ENCODE results near the gene CMSS1.

GRCh38 chr3:100059472-100059871, 241.8 kb downstream of the CMSS1 start:
- TF ChIP-seq ZFP3 (CRISPR knock-in tag; IDR thresholded peaks at IDR 0.05) (no peak), ZNF8 (CRISPR knock-in tag; IDR thresholded peaks at IDR 0.05) (no peak), PPARA (CRISPR knock-in tag; IDR thresholded peaks at IDR 0.05; ENCODE audit: borderline replicate concordance) (no peak), GLIS3 (CRISPR knock-in tag; IDR thresholded peaks at IDR 0.05) (no peak), CSRNP3 (CRISPR knock-in tag; IDR thresholded peaks at IDR 0.05) (no peak), ISL1 (CRISPR knock-in tag; IDR thresholded peaks at IDR 0.05) (no peak), ZFP30 (CRISPR knock-in tag; IDR thresholded peaks at IDR 0.05) (no peak)
- TF ChIP-seq, protein P1, sequence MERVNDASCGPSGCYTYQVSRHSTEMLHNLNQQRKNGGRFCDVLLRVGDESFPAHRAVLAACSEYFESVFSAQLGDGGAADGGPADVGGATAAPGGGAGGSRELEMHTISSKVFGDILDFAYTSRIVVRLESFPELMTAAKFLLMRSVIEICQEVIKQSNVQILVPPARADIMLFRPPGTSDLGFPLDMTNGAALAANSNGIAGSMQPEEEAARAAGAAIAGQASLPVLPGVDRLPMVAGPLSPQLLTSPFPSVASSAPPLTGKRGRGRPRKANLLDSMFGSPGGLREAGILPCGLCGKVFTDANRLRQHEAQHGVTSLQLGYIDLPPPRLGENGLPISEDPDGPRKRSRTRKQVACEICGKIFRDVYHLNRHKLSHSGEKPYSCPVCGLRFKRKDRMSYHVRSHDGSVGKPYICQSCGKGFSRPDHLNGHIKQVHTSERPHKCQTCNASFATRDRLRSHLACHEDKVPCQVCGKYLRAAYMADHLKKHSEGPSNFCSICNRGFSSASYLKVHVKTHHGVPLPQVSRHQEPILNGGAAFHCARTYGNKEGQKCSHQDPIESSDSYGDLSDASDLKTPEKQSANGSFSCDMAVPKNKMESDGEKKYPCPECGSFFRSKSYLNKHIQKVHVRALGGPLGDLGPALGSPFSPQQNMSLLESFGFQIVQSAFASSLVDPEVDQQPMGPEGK (CRISPR knock-in tag; IDR thresholded peaks at IDR 0.05; ENCODE audit: borderline replicate concordance) = no peak
- TF ChIP-seq, protein P2, sequence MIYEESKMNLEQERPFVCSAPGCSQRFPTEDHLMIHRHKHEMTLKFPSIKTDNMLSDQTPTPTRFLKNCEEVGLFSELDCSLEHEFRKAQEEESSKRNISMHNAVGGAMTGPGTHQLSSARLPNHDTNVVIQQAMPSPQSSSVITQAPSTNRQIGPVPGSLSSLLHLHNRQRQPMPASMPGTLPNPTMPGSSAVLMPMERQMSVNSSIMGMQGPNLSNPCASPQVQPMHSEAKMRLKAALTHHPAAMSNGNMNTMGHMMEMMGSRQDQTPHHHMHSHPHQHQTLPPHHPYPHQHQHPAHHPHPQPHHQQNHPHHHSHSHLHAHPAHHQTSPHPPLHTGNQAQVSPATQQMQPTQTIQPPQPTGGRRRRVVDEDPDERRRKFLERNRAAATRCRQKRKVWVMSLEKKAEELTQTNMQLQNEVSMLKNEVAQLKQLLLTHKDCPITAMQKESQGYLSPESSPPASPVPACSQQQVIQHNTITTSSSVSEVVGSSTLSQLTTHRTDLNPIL (CRISPR knock-in tag; IDR thresholded peaks at IDR 0.05; ENCODE audit: low read depth) = no peak

Measured in SK-N-SH treated with all-trans-retinoic acid at 6 μM for 48 hours (cell line).